Measurements from ENCODE around the gene TMEM9B. TPM values are rescaled to one million over a fixed set of nuclear protein-coding genes. Genes with fewer than 3 reads are reported as not detected.

The TMEM9B gene
- total and polyA plus RNA-seq, 9 of the 15 experiments (the other 6 are each of a cell fraction or from before 2014, with no cell fraction given), result 7.7 to 20.0 (median 14.0) TPM

DNA sequence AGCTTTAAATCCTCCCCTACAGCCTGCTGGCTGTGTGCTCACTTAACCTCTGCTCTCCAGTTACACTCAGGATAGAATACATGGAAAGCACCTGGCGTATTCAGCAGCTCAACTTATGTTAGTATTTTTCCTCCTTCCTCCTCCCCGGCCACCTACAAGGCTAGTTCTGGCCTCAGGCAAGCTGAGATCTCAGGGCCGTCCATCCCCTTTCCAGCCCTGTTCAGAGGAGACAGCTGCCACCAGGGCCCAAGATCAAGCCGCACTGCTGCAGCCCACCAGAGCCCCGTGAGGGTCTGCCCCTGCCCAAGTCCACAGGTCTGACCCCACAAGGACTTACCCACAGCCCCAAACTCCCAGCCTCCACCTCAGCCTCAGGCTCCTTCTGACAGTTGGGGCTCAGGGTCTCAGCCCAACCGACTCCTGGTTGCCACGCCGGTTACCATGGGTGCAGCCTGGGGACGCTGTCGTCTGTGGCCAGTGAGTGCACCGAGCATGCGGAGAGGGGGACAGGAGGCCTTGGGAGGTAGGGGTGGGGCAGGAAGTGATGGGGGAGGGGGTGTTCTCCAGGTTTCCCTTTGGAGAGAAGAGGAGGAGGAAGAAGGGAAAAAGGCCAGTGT, 31.6 kb downstream of the TMEM9B start, which contains the start of gene C11orf16:
Gene C11orf16 (minus strand): TSS at position 384 of the 617 bp plus-strand sequence. CDS start 639 bp downstream, outside the sequence.
- Histone ChIP-seq H3K4me1 (replicated peaks in 1 of 2; ENCODE audit: control insufficient read depth in 2 of 2, insufficient read depth in 2 of 2, low read length in 2 of 2) (peaks cover 6 to 11% of the 10 kb centered on the region in 2 experiments; a peak in 4 of 5 replicates), H3K9me3 (replicated peaks; ENCODE audit: control insufficient read depth, insufficient read depth, low read depth, low read length) (no peaks in the 10 kb centered on the region), H4K20me1 (replicated peaks; ENCODE audit: control insufficient read depth, insufficient read depth, low read length) (no peaks in the 10 kb centered on the region), H3K4me2 (ENCODE audit: insufficient read depth, low read length) (no peak within 1 kb of the TSS), H3K9me1 (ENCODE audit: control insufficient read depth, insufficient read depth, low read length) (peaks cover 2% of the 10 kb centered on the region), H3K79me2 (ENCODE audit: control insufficient read depth, insufficient read depth, low read length) (no peaks in the 10 kb centered on the region), H3K36me3 (ENCODE audit: control insufficient read depth, insufficient read depth, low read length) (no peaks in the 10 kb centered on the region), H3K9ac (ENCODE audit: insufficient read depth in 1 of 2, low read depth in 2 of 2, low read length in 2 of 2) (peak within 1 kb of the TSS in 1 of 2 experiments; percentile 73; a peak in 2 of 4 replicates), H3K27ac (ENCODE audit: extremely low read depth, low read depth, low read length) (no peak within 1 kb of the TSS), H3K27me3 (ENCODE audit: control insufficient read depth in 2 of 2, insufficient read depth in 2 of 2, low read length in 2 of 2) (no peaks in the 10 kb centered on the region; a peak in 1 of 5 replicates), H3K4me3 (no peak within 1 kb of the TSS), H2AFZ (ENCODE audit: low read depth, low read length) (peak within 1 kb of the TSS; percentile 52; the same call in 1 of the 2 replicates)
- WGBS (ENCODE audit: insufficient coverage, low coverage, missing lambda C conversion rate), result 27% methylated on average over 11 of the region's 12 CpGs
- CTCF ChIA-PET (ENCODE audit: low intra/inter-chr PET ratio), result no interaction called here
- TF ChIP-seq POLR2AphosphoS5 (IDR thresholded peaks at IDR 0.05; ENCODE audit: control insufficient read depth, insufficient read depth, low read depth, low read length) (no peak), RFX7 (CRISPR knock-in tag; IDR thresholded peaks at IDR 0.05) (no peak), RFX1 (IDR thresholded peaks at IDR 0.05) (peak; percentile 56), MBD2 (IDR thresholded peaks at IDR 0.05; ENCODE audit: borderline replicate concordance, low read depth) (no peak), ZNF79 (CRISPR knock-in tag; IDR thresholded peaks at IDR 0.05; ENCODE audit: low read depth) (no peak)
- TF ChIP-seq, protein P1, sequence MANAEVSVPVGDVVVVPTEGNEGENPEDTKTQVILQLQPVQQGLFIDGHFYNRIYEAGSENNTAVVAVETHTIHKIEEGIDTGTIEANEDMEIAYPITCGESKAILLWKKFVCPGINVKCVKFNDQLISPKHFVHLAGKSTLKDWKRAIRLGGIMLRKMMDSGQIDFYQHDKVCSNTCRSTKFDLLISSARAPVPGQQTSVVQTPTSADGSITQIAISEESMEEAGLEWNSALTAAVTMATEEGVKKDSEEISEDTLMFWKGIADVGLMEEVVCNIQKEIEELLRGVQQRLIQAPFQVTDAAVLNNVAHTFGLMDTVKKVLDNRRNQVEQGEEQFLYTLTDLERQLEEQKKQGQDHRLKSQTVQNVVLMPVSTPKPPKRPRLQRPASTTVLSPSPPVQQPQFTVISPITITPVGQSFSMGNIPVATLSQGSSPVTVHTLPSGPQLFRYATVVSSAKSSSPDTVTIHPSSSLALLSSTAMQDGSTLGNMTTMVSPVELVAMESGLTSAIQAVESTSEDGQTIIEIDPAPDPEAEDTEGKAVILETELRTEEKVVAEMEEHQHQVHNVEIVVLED (CRISPR knock-in tag; IDR thresholded peaks at IDR 0.05), result no peak
- peak in 1 of 4 experiments; percentile 27 for DNase-seq (ENCODE audit: extremely low read depth in 1 of 4, low spot score in 3 of 4)
- POLR2A ChIA-PET, result interaction anchor here (0.5 to 1.8 kb wide), 3 partner anchors 8 to 472 kb away, joined by 3 to 4 read pairs (median 4); no protein-coding TSS in a partner anchor
- peak; percentile 50 for ATAC-seq
- no peak for FAIRE-seq
- in situ Hi-C loops (cut with MboI) (no loop called here), intact Hi-C loops (cut with micrococcal nuclease) (no loop called here)
- BruUV-seq (replicated peaks), result no TSS peak

All from K562 (cell line).